ENCODE measurements around the gene LTBP2.
"Not testable (repeated sequence)": the region's sequence is repeated elsewhere in the genome, so short reads cannot be mapped to it uniquely, and the experiment has no call there.

The LTBP2 gene

GRCh38 chr14:74551001-74551400 lies 61.0 kb downstream of the LTBP2 start:
- no peak for DNase-seq (ENCODE audit: low read depth)

- DNase-seq (ENCODE audit: low read depth) = no peak
These were observed 62.0 kb downstream of the LTBP2 start for GRCh38 chr14:74550071-74550470.

DNA sequence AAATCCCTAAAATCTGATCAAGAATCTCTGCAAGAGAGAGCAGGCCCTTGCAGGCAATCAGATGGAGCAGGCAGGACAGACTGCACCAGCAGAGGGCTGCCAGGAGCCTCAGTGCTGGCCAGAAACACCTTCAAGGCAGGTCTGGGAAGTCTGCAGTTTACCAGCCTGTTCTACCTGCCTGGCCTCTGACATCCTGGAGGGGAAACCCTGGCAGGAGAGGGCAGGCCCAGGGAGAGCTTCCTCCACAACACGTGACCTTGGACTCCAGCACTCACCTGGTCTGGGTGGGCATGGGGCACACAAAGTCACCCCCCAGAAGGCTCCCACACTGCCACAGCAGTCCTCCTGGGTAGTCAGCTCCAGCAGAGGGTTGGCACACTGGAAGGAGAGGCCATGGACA lies 62.4 kb downstream of the LTBP2 start:
- DNase-seq (ENCODE audit: low read depth) = no peak

DNA sequence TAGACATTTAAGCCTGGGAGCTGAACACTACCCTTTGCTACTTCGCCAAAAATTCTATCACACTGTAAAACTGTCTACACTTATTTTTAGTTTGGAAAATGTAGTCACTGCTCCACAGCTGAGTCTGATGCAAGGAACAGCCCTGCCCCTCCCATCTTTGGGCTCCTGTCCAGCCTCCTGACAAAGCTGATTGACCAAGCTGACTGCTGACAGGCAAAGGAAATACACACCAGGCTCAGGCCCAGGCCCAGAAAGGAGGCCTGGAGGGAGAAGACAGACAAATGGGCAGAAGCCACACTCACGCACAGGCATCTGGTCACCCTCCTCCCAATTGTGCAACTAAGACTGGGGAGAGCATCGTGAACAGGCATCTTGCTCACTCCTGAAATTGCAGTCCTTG lies 63.2 kb downstream of the LTBP2 start:
- peak; percentile 75 for DNase-seq (ENCODE audit: low read depth)

DNA sequence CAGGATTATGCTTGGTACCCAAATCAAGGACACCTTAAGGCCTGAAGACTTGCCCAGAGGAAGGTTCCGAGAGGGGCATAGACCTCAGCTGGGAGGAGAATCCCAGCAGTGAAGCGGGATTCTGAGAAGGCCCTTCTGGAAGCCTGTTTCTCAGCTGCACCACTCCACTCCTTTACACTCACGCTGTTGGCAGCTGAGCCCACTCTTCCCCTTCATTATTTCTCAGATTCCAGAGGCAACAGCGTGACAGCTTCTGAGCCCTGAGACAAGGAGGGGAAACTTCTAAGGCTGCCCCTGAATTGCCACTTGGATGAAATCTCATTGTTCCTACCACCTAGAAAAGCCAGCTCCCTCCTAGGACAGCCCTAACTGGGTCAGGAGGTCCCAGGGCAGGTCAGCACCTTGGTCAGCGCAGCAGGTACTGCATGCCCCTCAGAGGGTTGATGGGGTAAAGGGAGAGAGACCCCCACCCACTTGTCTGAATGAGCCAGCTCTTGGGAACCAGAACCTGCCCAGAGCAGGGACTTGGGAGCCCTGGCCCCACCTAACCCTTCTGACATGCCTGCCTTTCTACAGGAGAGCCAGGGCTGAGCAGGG lies 64.6 kb downstream of the LTBP2 start:
- no peak for DNase-seq (ENCODE audit: low read depth)

DNA sequence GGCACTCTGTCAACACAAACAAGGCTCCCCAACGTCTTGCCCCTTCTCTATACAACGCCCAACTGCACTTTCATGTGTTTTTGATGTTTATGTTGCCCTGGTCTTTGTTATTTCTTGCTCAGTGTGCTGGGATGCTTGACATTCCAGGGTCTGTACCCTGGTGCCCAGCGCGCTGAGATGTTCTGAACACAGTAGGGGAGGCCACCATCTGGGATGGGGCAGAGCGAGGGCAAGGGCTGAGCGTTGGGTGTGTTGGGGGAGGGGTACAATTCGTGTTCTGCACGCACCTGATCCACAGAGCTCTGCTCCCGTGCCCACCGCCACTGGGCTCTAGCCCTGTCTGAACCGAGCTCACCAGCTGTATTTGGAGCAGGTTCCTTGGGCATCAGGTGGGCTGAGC lies 65.6 kb downstream of the LTBP2 start:
- DNase-seq (ENCODE audit: low read depth) = no peak

DNA sequence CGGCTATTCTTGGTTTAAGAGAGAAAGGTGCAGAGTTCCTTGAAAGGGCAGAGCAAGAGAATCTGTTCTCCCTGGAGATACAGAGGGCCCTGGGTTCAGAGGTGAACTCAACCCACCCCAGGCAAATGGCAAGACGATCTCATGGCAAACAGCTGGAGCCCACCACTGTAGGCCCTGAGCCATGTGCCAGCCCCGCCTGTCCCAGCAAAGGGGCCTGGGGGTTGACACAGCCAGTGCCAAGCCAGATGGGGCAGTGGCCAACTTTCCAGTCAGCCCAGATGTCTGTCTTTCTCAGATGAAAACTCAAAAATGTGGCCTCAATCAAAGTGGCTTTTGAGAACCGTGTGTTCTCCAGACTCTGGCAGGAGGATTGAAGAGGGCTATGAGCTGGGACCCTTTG lies 66.7 kb downstream of the LTBP2 start:
- no peak for DNase-seq (ENCODE audit: low read depth)

GRCh38 chr14:74543771-74544438 lies 68.1 kb downstream of the LTBP2 start:
- DNase-seq (ENCODE audit: low read depth) = no peak

GRCh38 chr14:74542056-74542685 lies 69.9 kb downstream of the LTBP2 start:
- no peak for DNase-seq (ENCODE audit: low read depth)

GRCh38 chr14:74541225-74541624 lies 70.8 kb downstream of the LTBP2 start:
- DNase-seq (ENCODE audit: low read depth) = no peak

- no peak for DNase-seq (ENCODE audit: low read depth)
These were observed 72.5 kb downstream of the LTBP2 start for GRCh38 chr14:74539503-74539902.

DNA sequence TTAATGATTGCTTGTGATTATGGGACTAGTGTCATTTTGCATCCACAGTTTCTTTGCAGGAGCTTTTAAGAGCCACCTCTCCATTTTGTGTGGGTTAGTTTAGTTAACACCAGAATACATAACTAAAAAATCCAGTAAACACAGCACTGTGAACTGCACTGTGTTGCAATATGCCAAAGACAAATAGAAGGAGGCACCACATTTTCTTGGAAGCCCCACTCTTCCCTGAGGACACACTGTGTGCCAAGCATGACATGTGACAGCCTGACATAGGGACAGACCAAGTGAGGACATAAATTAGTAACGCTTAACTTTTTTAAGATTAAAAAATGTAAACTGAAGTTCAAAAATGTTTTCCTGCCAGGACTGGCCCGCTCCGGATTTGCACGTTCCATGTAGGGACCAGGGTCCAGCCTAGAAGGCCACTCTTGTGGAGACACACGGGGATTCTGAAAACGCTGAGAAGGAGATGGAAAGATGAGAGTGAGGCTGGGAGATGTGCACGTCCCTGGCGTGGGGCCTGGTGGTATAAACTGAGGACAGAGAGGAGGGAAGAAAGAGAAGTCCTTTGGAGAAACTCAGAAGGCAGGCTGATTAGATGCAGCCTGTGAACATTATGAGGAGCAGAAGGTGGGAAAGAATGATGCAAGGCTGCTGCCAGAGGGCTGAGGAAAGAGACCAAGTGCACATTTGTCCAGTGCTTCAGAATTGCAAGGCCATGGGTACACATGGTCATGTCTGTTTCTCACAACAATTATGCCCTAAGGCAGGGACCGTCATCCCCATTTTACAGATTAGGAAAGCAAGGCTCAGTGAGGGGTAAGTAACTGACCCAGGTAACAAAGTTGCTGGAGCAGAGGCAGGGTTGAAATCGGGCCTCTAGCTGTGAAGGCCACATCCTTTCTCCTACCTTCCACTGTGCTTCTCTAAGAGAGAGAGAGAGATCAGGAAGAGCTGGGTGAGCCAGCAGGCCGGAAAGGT lies 73.3 kb downstream of the LTBP2 start:
- DNase-seq (ENCODE audit: low read depth) = no peak

- DNase-seq (ENCODE audit: low read depth) = not testable (repeated sequence)
These were observed 75.7 kb downstream of the LTBP2 start for GRCh38 chr14:74536336-74536735.

GRCh38 chr14:74535756-74536325 lies 76.2 kb downstream of the LTBP2 start:
- no peak for DNase-seq (ENCODE audit: low read depth)

GRCh38 chr14:74533576-74533975 lies 78.5 kb downstream of the LTBP2 start:
- DNase-seq (ENCODE audit: low read depth) = no peak

GRCh38 chr14:74532246-74532645 lies 79.8 kb downstream of the LTBP2 start:
- DNase-seq (ENCODE audit: low read depth) = no peak

DNA sequence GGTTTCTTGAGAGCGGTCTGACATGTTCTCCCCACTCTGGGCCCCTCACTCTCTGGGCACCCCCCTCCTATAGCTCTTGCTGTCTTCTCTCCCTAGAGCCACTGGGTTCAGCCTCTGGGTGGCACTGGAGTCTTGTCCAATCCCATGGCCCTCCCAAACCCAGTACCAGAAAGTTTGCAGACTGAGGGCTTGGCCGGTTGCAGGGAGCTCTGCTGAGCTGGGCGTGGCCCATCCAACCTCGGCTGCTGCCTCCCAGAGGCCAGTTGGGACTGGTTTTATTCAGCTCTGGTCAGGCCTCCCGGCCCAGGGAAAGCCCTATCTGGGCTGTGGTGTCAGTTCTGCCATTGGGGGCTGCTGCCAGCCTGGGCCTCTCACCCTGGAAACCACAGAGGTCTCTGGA lies 80.6 kb downstream of the LTBP2 start:
- DNase-seq (ENCODE audit: low read depth) = peak; percentile 70

- DNase-seq (ENCODE audit: low read depth) = no peak
These were observed 81.0 kb downstream of the LTBP2 start for GRCh38 chr14:74531006-74531405.

DNA sequence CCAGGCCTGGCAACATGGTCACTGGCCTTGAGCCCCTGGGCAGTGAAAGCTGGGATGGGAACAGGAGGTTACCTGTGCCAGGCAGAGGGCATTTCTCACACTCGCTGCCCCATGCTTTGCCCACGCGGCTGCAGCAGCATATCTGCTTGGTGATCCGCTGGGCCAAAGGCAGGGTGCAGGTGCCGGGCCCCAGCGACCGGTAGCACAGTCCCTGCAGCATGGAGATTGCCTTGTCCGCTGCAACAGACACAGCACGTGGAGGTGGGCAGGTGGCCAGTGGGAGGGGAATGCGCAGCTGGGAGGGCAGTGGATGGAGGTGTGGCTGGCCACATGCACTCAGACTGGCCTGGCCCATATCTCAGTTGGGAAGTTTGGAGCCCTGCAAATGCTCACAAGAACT lies 83.2 kb downstream of the LTBP2 start:
- no peak for DNase-seq (ENCODE audit: low read depth)

GRCh38 chr14:74528406-74528805 lies 83.6 kb downstream of the LTBP2 start:
- DNase-seq (ENCODE audit: low read depth) = no peak

GRCh38 chr14:74527736-74528280 lies 84.2 kb downstream of the LTBP2 start:
- DNase-seq (ENCODE audit: low read depth) = no peak

Measured in fibroblast of the conjunctiva (primary cell).